Germinal center (tissue), 1 donor: ENCODE data around the gene STRA8.
"Not testable (repeated sequence)": the region's sequence is repeated elsewhere in the genome, so short reads cannot be mapped to it uniquely, and the experiment has no call there.

Experiments
- DNase-seq: peaks from one replicate; pipeline ENCODE4 v3.0.0; 2012; ENCODE audit warnings: mixed read lengths, low spot score

Gene STRA8

DNA sequence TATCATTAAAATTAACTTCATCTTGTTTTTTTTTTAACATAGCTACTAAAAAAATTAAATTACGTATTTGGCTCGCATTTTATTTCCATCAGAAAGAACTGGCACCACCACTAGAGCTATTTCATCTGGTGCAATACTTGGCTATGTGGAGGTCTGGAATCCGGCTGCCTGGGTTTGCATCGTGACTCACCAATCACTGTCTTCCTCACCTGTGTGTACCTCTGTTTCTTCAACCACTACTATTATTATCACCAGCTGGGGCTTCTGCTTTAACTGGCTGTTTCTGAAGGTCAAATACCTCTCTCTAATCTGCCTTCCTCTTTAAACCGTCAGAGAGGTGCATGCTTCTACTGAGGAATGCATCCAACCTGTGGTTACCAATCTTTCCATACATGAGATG, 28.8 kb upstream of the STRA8 start:
- no peak for DNase-seq

DNA sequence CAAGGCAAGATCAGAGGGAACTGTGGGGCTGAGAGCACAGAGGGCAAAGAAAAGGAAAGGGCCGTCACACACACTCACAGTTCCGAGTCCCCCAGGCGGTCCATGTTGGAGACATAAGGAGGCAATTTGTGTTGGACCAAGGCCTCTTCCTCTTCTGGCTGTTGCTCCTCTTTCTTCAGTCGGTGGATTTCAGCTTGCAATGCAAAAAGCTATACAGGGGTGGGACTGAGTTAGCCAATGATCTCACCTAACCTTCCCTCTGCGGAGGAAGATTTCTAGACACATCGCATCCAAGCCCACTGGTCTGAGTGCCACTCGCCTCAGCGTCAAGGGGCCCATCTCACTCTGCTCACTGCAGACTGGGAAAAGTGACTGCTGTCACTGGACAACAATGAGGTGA, 27.8 kb upstream of the STRA8 start:
- no peak for DNase-seq

DNA sequence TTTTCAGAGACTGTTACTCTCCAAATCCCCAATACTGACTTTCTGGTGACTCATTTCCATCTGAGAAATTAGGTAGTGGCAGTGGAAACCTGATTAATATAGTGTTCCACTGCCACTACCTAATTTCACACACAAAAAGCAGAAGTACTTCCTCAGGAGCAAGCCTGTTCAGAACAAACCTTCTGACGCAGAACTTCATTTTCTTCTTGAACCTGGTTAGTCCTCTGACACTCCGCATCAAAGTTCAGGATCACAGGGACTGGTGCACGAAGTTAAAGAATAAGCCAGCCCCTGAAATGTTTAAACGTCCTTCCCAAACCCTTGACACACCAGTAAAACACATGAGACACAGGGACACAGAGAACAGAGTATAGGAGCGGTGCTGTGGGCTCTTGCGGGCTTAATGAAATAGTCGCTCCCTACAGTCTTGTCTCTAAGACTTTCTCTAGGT, 26.7 kb upstream of the STRA8 start:
- peak; percentile 32 for DNase-seq

DNA sequence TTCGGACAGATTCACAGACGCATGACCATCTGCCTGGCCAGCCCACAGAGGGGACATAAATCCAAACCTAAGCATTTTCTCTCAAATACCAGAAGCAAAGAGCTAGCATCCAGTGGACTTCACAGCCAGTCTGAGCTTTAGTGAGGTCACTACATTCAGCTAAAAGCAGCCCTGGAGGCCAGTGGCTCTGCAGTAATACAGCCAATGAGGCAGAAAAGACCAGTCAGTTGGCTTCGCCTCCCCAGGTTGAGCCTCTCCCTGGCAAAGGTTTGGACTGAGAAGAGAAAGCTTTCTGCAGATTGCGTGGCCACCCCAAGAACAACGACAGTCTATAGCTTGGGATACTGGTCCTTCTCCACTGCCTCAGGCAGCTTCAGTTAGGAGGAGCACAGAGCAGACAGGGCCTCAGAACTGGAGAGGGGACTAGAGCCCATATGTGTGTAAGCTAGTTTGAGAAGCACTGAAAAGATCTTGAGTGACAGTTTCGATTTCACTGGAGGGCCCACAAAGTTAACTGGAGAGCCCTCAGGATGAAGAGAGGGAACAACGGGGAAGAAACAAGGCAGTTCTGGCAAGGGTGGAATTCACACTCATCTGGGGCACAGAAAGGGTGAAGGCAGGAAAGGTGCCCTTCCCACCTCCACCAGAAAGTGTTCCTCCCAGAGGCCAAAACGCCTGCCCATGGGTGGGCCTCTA, 26.1 kb upstream of the STRA8 start:
- no peak for DNase-seq

DNA sequence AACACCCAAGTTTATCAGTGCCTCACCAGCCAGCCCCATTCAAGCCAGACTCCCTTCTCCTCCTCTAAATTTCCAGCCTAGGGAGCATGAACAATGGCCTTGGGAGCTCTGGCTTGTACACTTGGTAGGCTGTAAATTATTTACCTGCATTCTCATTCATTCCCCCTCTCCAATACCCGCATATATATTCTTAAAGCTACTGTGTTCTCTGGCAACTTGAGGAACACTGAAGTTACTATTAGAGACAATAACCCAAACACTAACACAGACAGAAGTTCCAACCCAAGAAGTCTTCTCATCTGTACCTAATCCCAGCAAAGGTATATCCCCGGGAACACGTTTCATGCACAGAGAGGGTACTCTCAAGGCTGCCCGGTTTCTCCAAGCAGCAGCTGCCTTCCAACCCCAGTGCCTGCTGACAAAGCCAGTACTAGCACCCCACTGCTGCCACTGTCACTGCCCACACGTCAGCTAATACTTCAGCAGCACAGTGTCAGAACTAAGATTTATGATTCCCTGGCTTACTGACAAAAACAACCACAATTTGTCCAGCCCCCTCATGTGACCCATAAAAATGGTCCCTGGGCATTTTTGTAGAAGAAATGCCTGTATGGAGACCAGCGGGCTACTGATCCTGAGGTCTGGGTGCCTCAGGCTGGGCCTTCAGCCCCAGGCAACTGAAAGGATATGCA, 25.4 kb upstream of the STRA8 start:
- DNase-seq = no peak

DNA sequence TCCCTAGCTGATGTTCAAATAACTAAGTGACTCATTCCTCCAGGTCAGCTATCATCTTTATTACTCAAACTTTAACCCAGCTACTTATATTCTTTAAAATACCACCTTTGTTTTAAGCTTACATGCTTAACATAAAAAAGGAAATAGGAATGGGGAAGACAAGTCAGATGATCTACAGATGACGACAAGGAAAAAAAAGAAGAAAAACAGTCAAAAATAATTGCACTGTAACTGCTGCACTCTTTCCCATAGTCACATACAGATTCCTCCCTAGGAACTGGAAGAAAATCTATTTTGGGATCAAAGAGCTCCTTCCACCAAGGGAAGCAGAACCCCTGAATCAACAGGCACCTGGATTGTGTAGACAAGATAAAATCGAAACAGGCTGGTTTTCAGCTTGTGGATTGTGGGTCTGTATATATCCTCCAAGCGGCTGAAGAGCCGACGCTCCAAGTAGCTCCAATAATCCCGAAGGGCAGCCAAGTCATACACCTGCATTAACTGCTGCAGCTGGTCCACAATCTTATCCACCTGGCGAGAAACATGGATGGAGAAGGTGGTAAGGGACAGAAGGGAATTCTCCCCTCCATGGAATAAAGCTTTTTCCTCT, 24.3 kb upstream of the STRA8 start:
- DNase-seq = no peak

DNA sequence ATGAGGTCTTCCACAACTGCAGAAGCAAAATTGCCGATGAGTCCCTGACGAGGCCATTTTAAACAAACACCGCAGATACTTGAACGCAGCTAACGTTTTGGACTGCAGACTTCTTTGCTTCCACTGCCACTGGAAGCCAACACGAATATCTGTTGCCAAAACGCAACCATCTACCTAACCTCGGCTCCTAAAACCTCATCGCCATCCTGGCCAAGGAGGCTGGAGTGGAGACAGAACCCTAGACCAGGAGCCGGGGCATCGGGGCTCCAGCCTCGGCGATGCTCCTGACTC, 22.8 kb upstream of the STRA8 start:
- no peak for DNase-seq

DNA sequence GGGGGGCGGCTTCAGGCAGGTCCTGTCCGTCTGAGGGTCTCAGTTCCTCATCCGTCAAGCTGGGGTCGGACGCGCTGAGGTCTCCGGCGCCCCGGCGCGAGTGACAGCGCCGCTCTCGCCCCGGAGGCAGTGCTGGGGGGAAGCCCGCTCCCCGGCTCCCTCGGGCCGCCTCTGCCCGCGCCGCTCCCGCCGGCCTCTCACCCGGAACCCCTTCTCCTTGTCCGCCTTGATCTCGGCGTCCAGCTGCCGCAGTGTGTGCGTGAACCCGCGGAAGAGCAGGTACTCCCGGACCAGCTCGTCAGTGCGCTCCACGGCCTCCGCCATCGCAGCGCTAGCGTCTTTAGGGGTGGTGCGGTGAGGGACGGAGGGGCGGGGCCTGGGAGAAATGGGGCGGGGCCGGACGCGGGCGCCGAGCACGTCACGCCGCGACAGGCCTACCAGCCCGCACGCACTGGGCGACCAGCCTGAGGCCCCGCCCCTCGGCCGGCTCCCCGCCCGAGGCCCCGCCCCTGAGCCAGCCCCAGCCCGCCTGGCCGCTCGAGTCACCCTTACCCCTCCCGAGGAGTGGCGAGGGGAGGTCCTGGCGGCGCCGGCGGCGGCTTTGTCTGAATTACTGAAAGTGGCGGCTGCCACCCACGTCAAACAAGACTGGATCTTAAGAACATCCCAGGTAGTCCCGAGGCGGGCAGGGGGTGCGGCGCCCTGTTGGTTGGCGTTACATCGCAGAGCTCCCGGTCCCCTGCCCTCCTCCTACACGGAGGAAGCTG, 22.3 kb upstream of the STRA8 start, which contains the start of gene WDR91:
TSS of gene WDR91 (minus strand) at position 348 of the 767 bp plus-strand sequence. CDS start at position 324, 24 bp downstream.
- DNase-seq = peak; percentile 100

DNA sequence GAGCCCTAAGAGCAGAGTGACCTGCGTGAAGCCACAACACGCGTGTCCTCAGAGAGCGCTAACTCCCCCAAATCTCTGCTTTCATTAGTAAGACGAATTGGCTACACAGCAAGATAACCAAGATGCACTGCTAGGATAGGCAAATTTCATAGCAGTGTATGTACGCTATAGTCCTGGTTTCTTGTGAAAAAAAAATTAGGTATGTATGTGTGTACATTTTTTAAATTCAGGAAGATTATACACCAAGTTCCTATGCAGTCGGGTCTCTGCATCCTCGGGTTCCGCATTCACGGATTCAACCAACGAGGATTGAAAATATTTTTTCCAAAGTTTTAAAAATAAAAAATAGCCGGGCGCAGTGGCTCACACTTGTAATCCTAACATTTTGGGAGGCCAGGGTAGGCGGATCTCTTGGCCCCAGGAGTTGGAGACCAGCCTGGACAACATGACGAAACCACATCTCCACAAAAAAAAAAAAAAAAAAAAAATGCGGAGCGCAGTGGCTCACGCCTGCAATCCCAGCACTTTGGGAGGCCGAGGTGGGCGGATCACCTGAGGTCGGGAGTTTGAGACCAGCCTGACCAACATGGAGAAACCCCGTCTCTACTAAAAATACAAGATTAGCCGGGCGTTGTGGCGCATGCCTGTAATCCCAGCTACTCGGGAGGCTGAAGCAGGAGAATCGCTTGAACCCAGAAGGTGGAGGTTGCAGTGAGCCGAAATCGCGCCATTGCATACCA, 21.5 kb upstream of the STRA8 start:
- DNase-seq = not testable (repeated sequence)

DNA sequence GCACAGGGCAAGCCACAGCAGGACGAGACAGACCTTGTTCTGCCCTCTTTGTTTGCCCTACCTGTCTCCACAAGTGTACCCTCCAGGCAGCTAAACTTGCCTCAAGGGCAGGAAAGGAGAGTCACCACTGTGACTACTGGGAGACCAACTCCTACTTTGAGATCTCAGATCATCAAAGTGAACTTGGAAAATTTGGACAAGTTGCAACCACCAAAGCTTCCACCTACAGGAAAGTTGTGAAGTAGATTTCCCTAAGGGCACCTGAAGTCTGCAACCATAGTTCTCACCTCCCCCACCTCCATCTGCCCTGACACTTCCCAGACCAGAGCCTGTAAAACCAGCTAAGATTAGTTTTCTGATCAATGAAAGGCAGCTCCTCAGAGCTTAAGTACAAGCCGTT, 19.8 kb upstream of the STRA8 start:
- no peak for DNase-seq

DNA sequence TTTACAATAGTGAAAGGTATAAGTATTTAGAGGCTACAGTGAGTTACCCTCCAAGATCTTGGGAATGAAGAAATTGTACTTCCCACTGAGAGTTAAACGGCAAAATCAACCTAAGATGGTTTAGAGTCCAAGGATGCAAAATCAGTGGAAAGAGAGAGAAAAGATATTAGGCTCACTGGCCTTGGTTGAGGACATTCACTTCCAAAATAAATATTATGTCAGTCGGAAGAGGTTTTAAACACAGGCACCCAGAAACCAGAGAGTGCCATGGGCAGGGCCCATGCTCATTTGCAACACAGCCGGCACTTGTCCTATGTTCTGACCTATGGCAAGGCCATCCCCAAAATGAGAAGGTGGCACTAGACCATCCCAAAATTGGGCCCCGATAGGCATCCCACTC, 18.5 kb upstream of the STRA8 start:
- DNase-seq = no peak

DNA sequence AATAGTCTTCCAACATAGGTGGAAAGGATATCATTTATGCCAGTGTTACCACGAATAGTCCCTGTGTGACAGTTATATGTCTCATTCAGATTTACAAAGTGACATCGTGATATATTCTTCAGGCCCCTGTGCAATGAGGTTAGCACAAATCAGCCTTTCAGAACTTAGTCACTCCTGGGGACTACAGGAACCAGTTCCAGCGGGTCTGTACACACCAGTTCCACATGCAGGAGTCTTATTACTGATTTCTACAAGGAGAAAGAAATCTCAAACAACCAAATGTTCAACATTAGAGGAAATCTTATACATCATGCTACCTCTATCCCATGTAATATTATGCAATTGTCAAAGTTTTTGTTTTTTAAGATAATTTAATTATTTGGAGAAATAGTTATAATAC, 17.9 kb upstream of the STRA8 start:
- no peak for DNase-seq

DNA sequence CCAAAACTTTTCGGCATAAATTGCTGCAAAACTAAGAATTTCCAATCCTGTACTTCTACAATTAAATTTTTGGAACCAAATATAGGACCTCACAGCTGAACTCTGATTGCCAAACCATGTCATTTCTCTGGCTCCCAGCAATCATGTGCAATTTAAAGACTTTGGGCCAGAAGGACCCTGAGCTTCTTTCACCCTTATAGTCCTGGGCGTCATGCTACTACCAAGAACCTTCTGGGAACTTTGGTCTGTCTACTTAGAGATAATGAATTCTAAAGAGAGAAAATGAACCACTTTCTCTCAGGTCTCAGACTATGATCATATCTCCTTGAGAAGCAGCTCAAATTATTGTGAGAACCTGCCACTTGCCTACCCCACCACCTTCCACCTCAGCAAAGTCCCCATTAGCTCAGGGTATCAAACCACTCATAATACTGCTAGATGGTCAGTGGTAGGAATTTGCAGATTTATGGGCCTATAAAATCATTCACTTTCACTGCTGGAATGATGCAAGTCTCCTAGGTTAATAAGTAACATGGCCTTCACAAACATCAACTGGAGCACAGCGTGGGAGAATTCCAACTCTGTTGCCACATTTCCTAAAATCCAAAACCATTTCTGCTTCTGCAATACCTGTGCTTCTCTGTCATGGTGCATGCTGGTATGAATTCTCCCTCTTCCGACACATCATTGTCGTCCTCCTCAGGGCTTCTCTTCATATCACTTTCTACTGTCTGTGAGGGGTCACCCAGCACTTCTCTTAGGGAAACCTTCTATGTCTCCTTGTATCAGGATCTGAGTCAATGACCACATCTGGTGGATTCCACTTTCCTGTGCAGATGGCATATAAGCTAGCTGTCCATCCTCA, 15.8 kb upstream of the STRA8 start:
- DNase-seq = no peak

DNA sequence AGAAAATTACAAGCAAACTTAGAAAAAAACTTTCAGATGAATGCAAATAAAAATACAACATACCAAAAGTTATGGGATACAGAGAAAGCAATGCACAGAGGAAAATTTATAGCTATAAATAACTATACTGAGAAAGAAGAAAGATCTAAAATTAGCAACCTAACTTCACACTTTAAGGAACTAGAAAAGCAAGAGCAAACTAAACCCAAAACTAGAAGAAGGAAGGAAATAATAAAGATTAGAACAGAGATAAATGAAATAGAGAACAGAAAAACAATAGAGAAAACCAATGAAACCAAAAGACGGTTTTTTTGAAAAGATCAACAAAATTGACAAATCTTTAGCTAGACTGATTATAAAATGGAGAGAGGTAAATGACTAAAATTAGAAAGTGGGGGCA, 9.6 kb upstream of the STRA8 start:
- no peak for DNase-seq

DNA sequence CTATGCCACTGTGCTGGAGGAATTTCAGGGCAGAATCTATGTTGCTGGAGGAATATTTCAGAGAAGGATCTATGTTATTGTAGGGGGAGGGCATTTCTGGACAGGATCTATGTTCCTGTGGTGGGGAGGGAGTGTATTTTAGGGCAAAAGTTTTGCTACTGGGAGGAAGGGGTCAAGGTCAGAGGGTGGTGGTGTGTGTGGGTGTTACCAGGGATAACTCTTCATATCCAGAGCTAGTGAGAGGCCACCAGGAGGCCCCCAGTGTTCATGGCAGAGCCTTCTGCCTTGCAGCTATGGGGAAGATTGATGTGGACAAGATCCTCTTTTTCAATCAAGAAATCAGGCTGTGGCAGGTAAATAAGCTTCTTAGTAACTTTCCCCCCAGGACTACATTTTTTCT, 2.0 kb upstream of the STRA8 start:
- DNase-seq = no peak

DNA sequence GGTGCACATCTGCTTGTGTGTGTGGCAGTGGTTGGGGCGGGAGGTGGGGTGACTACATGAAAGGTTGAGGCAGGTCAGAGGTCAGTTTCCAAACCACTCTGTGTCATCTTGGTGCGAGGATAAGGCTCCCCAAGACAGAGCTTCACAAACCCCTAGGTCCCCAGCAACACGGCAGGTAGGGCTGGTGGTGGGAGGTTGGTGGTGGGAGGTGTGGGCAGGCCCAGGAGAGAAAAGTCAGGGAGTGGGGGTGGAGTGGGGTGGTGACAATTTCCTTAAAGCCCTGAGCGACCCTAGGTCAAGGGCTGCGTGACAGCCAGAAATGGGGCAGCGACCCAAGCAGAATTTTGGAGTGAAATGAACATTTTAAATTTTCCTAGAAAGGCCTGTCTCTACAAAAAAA, 1.6 kb upstream of the STRA8 start:
- DNase-seq = no peak

DNA sequence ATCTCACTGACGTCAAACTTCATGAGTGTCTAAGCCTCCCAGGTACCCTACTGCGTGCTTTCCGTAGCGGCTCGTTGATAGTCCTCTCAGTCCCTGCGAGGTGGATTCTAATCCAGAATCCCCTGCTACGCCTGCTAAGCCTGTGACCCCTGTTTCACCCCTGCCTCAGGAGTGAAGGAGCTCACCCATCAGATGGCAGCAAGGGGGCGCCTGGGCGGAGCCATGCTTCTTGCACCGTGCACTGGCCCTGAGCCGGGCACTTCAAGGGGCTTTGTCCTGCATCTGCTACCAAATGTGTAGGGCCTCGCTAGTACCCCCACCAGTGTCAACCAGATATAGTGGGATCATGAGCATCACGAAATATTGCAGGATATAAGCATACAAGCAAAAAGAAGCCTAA, 918 bp upstream of the STRA8 start:
- peak; percentile 41 for DNase-seq

DNA sequence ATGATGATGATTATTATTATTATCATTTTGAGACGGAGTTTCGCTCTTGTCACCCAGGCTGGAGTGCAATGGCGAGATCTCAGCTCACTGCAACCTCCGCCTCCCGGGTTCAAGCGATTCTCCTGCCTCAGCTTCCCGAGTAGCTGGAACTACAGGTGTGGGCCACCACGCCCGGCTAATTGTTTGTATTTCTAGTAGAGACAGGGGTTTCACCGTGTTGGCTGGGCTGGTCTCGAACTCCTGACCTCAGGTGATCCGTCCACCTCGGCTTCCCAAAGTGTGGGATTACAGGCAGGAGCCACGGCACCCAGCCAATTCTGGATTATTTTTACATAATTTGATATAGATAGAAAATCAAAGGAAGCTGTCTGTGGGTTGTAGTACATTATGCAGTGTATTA, 457 bp downstream of the STRA8 start:
- DNase-seq = not testable (repeated sequence)

DNA sequence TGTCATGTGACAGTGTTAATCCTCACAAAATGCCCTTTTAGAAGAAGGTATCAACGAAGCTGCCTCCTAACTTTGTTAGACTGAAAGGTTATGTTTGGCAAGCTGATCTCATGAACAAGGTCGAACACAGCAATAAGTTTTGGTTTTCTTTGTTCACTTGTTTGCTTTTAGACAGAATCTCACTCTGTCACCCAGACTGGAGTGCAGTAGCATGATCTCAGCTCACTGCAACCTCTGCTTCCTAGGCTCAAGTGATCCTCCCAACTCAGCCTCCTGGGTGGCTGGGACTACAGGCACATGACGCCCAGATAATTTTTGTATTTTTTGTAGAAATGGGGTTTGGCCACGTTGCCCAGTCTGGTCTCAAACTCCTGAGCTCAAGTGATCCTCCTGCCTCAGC, 1.1 kb downstream of the STRA8 start:
- no peak for DNase-seq

DNA sequence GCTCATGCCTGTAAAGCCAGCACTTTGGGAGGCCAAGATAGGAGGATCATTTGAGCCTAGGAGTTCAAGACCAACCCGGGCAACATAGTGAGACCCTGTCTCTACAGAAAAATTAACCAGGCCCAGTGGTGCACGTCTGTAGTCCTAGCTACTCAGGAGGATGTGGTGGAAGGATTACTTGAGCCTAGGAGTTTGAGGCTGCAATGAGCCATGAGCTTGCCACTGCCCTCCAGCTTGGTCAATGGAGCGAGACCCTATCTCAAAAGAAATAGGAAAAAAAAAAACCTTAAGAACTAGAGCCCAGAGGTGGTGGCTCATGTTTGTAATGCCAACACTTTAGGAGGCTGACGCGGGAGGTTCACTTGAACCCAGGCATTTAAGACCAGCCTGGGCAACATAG, 2.2 kb downstream of the STRA8 start:
- no peak for DNase-seq

DNA sequence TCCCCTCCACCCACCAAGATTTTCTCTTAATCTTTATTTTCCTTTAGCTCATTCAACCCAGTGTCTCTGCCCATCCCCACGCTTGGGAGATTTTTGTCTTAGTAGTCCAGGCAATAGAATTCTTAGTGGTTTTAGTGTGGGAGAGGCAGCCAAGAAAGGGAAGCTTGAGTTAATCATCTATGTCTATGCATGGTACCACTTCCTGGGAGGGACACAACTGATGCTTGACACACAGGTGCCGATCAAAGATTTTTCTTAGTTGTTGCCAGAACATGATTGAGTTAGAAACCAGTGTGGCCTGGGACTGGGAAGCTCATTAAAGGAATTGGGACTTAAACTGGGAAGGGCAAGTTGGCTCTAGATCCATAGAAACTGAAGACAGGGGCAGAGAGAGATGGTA, 3.1 kb downstream of the STRA8 start:
- no peak for DNase-seq
